ENCODE data around the gene HEMGN.

The HEMGN gene

DNA sequence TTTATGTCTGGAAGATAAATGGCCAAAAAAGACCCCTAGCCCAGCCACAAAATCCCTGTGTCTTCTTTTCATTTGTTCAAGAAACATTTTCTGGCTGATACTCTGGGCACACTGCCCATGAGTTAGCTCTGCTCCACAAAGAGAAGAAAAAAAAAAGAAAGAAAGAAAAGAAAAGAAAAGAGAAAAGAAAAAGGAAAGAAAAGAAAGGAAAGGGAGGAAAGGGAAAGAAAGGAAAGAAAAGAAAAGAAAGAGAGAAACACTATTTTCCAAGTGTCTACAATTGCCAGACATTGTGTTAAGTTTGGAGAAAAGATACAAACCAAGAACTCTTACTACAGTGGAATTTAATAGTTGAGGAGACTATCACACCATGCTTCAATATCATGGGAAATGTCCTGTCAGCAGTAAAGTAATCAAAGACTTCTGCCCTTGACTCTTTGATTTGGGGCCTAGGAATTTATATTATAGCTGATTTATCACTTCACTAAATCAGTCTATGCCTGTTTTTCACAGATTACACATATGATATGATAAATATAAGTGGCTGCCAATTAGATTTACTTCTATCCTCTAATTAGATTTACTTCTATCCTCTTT lies 18.7 kb downstream of the HEMGN start:
- H3K4me1 ChIP-seq: peaks cover 33% of the 10 kb centered on the region
- no peak overlapping the region for H3K4me2 ChIP-seq
- H3K4me3 ChIP-seq: no peak overlapping the region
- no peak for TF ChIP-seq Cebpa-rat (IDR thresholded peaks at IDR 0.05)
- no peak overlapping the region for H3K9ac ChIP-seq
- H3K27ac ChIP-seq: no peak overlapping the region
- no peaks in the 10 kb centered on the region for H3K27me3 ChIP-seq
- H4K20me1 ChIP-seq: no peaks in the 10 kb centered on the region
- H3K36me3 ChIP-seq: peaks cover 11% of the 10 kb centered on the region
- H3K9me3 ChIP-seq: no peaks in the 10 kb centered on the region

DNA sequence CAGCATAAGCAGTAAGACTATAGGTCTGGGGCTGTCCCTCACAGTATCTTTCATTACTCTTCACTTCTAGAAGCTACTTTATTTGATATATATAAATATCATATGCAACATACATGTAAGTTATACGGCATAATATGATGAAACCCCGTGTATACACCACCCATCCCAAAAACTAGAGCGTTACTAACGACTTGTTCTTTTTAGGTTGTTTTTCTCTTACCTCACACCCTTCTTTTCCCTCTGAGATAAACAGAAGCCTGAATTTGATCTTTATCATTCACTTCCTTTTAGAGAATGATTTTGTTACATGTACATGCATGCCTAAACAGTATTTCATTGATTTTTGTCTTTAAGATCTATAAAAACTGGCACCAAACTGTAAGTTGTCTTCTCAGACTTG lies 19.4 kb downstream of the HEMGN start:
- no peaks in the 10 kb centered on the region for H3K27me3 ChIP-seq
- H3K9me3 ChIP-seq: no peaks in the 10 kb centered on the region
- H3K4me1 ChIP-seq: peaks cover 28% of the 10 kb centered on the region
- H3K9ac ChIP-seq: no peak overlapping the region
- H4K20me1 ChIP-seq: no peaks in the 10 kb centered on the region
- no peak overlapping the region for H3K27ac ChIP-seq
- H3K36me3 ChIP-seq: peaks cover 13% of the 10 kb centered on the region
- TF ChIP-seq Cebpa-rat (IDR thresholded peaks at IDR 0.05): no peak
- H3K4me3 ChIP-seq: no peak overlapping the region
- H3K4me2 ChIP-seq: no peak overlapping the region

DNA sequence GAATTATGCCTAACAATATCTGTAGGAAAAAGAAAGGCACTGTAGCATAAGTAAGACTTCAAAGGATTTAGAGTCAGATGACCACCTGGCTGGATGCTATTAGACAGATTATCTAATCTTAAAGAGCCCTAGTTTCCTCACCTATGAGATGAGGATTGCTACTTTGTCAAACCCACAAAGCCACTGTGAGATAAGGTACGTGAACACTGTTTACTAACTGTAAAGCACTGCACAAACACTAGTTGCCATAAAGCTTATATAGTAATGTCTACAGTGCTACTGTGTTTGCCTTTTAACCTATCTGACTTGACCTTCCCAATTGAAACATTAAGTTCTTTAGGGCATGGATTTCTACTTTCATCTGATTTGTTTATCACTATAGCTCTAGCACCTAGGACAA lies 26.0 kb downstream of the HEMGN start:
- Histone ChIP-seq H3K4me2 (no peak overlapping the region), H3K4me3 (no peak overlapping the region), H3K36me3 (peaks cover 72% of the 10 kb centered on the region), H3K27ac (no peak overlapping the region), H4K20me1 (peaks cover 10% of the 10 kb centered on the region; the same call in 1 of the 2 replicates), H3K4me1 (peaks cover 9% of the 10 kb centered on the region), H3K9me3 (no peaks in the 10 kb centered on the region), H3K27me3 (no peaks in the 10 kb centered on the region), H3K9ac (no peak overlapping the region)
- TF ChIP-seq Cebpa-rat (IDR thresholded peaks at IDR 0.05): no peak

DNA sequence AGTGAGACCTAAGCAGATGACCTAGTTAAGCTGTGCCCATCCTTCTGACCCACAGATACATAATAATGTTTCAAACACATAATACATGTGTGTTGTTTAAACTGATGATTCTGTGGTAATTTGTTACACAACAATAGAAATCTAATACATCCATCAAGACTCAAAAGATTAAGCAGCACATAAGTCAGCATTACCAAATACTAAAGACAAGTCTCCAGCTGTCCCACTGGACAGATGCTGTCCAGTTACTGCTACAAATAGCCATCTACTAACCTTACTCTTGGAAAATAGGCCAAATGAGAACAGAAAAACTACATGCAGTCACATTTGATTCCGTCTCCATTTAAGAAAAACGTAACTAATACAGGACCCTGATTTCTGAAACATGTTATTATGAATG lies 26.4 kb downstream of the HEMGN start:
- H3K4me2 ChIP-seq: no peak overlapping the region
- H3K36me3 ChIP-seq: peaks cover 72% of the 10 kb centered on the region
- H3K4me1 ChIP-seq: peaks cover 14% of the 10 kb centered on the region
- H3K9me3 ChIP-seq: no peaks in the 10 kb centered on the region
- peaks cover 14% of the 10 kb centered on the region; the same call in 1 of the 2 replicates for H4K20me1 ChIP-seq
- no peak overlapping the region for H3K4me3 ChIP-seq
- TF ChIP-seq Cebpa-rat (IDR thresholded peaks at IDR 0.05): no peak
- H3K9ac ChIP-seq: no peak overlapping the region
- H3K27me3 ChIP-seq: no peaks in the 10 kb centered on the region
- H3K27ac ChIP-seq: no peak overlapping the region

DNA sequence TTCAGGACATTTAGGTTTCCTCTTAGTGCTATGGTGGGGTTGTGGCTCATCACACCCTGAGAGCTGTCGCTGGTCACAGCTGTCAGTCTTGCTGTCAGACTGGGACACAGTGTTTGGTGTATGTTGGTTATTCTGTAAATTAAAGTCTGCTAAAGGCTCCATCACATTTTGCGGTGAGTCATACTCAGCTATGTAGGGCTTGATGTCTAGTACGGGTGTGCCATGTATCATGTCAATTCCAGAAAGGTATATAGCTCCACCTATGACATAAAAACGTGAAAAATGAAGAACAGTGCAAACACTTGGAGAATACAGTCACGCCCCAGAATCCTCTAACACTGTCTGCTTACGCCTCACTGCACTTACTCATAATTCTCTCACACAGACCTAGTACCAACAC lies 27.6 kb downstream of the HEMGN start:
- Histone ChIP-seq H3K27me3 (no peaks in the 10 kb centered on the region), H3K4me1 (peaks cover 26% of the 10 kb centered on the region), H3K4me3 (no peak overlapping the region), H3K36me3 (peaks cover 64% of the 10 kb centered on the region), H4K20me1 (peaks cover 25% of the 10 kb centered on the region; the same call in 1 of the 2 replicates), H3K27ac (no peak overlapping the region), H3K9ac (no peak overlapping the region), H3K9me3 (no peaks in the 10 kb centered on the region), H3K4me2 (no peak overlapping the region)
- no peak for TF ChIP-seq Cebpa-rat (IDR thresholded peaks at IDR 0.05)

DNA sequence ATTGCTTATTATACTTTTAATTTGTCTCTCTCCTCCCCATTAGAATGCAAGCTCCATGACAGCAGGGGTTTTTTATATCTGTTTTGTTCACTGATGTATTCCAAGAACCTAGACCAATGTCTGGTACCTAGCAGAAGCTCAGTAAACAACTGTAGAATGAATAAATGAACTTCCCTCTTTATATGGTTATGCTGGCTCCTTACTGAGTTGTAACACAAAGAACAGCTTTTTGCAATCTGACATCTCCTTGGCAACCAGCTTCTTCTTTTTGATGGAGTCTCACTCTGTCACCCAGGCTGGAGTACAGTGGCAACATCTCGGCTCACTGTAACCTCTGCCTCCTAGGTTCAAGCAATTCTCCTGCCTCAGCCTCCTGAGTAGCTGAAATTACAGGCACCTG lies 29.3 kb downstream of the HEMGN start:
- Histone ChIP-seq H3K4me3 (no peak overlapping the region), H3K4me2 (no peak overlapping the region), H3K9ac (no peak overlapping the region), H4K20me1 (peaks cover 35% of the 10 kb centered on the region), H3K4me1 (peaks cover 33% of the 10 kb centered on the region), H3K36me3 (peaks cover 67% of the 10 kb centered on the region), H3K27ac (no peak overlapping the region), H3K9me3 (no peaks in the 10 kb centered on the region), H3K27me3 (no peaks in the 10 kb centered on the region)
- TF ChIP-seq Cebpa-rat (IDR thresholded peaks at IDR 0.05): no peak

DNA sequence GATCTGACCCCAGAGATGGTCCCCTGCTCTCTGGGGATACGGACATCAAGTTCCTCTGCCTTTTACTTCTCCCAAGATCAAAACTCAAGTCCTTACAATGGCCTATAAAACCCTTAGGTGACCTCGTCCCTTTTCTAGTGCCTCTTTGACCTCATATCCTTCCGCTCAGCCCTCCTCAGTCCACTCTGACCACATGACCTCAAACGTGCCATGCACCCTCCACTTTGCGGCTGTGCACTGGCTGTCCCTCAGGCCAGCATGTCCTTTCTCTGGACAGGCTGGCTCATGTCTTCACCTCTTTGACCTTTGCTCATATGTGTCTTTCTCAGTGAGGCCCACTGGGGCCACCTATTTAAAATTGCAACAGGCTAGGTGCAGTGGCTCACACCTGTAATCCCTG lies 30.3 kb downstream of the HEMGN start:
- Histone ChIP-seq H3K4me3 (no peak overlapping the region), H3K4me1 (peaks cover 38% of the 10 kb centered on the region), H4K20me1 (peaks cover 35% of the 10 kb centered on the region), H3K9ac (no peak overlapping the region), H3K27me3 (no peaks in the 10 kb centered on the region), H3K27ac (no peak overlapping the region), H3K4me2 (peak overlapping the region; percentile 70), H3K36me3 (peaks cover 56% of the 10 kb centered on the region), H3K9me3 (no peaks in the 10 kb centered on the region)
- TF ChIP-seq Cebpa-rat (IDR thresholded peaks at IDR 0.05): no peak

DNA sequence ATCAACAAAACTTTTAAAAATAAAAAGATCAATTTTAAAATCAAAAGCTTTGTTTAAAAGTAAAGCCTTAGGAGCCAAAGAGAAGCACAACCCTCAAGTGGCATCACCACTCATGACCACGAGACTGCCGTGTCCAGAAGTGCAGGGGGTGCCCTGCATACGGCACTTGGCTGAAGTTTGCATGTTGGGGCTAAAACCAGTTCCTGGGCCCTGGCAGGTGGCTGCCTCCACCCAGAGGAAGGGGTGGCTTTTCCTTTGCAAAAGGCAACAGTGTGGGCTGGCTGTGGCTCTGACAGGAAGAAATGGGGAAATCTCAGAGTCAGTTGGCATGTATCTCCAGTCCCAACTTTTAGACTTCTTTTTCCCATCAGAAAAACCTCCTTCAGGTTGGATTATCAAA lies 30.9 kb downstream of the HEMGN start:
- Histone ChIP-seq H3K27me3 (no peaks in the 10 kb centered on the region), H3K9me3 (no peaks in the 10 kb centered on the region), H3K36me3 (peaks cover 50% of the 10 kb centered on the region), H3K4me1 (peaks cover 38% of the 10 kb centered on the region), H3K27ac (0 out of 2 replicates have a peak overlapping the region, but pooled peaks have one; percentile 24), H3K9ac (no peak overlapping the region), H4K20me1 (peaks cover 35% of the 10 kb centered on the region), H3K4me3 (no peak overlapping the region), H3K4me2 (peak overlapping the region; percentile 70)
- TF ChIP-seq Cebpa-rat (IDR thresholded peaks at IDR 0.05): no peak

DNA sequence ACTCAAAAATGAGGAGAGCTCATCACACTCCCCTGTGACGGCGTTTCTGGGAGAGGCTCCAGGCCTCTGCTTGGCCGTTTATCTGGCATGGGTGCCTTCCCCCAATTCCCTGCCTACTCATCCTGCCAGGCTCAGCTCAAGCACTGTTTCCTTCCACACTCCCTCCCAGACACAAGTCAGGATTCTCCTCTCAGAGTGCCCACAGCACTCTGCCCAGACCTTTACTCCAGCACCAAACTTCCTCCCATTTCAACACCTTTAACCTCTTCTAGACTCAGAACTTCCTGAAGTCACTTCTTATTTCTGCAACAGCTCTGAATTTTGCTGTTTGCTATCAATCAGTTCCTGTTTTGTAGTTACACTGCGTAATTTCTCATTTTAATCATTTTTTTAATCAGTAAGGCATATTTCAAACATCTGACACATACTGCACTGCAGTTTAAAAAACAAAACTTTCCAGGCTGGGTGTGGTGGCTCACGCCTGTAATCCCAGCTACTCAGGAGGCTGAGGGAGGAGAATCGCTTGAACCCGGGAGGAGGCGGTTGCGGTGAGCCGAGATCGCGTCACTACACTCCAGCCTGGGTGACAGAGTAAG lies 31.6 kb downstream of the HEMGN start:
- no peaks in the 10 kb centered on the region for H3K27me3 ChIP-seq
- H3K27ac ChIP-seq: no peak overlapping the region
- peaks cover 43% of the 10 kb centered on the region for H3K36me3 ChIP-seq
- peaks cover 38% of the 10 kb centered on the region for H3K4me1 ChIP-seq
- no peak overlapping the region for H3K4me3 ChIP-seq
- TF ChIP-seq Cebpa-rat (IDR thresholded peaks at IDR 0.05): no peak
- no peaks in the 10 kb centered on the region for H3K9me3 ChIP-seq
- H4K20me1 ChIP-seq: peaks cover 35% of the 10 kb centered on the region
- H3K9ac ChIP-seq: no peak overlapping the region
- peak overlapping the region; percentile 6; the same call in 1 of the 2 replicates for H3K4me2 ChIP-seq

DNA sequence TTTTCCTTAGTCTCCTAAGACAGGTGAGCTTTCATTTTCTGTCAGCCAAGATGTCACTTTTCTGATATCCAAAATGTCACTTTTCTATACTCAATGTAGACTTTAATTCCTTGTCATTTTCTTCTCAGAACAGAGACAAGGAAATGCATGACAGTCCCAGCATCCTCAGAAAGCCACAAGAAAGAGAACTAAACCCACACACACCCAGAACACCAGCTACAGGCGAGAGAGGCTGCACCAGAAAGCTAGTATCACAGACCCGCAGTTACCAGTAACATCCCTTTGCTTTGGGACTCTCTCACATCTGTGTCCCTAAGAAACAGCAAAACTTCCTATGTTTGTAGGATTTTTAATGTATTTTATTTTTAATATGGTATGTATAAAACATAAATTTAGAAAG lies 32.7 kb downstream of the HEMGN start:
- no peaks in the 10 kb centered on the region for H3K27me3 ChIP-seq
- H3K9me3 ChIP-seq: no peaks in the 10 kb centered on the region
- H3K4me1 ChIP-seq: peaks cover 38% of the 10 kb centered on the region
- no peak overlapping the region for H3K27ac ChIP-seq
- peak overlapping the region; percentile 40 for H3K4me2 ChIP-seq
- no peak for TF ChIP-seq Cebpa-rat (IDR thresholded peaks at IDR 0.05)
- no peak overlapping the region for H3K4me3 ChIP-seq
- H3K9ac ChIP-seq: no peak overlapping the region
- H4K20me1 ChIP-seq: peaks cover 35% of the 10 kb centered on the region
- H3K36me3 ChIP-seq: peaks cover 36% of the 10 kb centered on the region
